ENCODE results near the gene IPO5. TPM values are rescaled to one million over a fixed set of nuclear protein-coding genes. Genes with fewer than 3 reads are reported as not detected.

The IPO5 gene
- total RNA-seq, 1 experiment from 2014 or later, result 46.3 TPM

- no peaks in the 10 kb centered on the region for H3K36me3 Mint-ChIP-seq (ENCODE audit: insufficient read depth, unreplicated experiment)
- H3K9me3 Mint-ChIP-seq (ENCODE audit: low read depth, unreplicated experiment), result no peaks in the 10 kb centered on the region
Measured at GRCh38 chr13:98014766-98015165, 61.3 kb downstream of the IPO5 start.

DNA sequence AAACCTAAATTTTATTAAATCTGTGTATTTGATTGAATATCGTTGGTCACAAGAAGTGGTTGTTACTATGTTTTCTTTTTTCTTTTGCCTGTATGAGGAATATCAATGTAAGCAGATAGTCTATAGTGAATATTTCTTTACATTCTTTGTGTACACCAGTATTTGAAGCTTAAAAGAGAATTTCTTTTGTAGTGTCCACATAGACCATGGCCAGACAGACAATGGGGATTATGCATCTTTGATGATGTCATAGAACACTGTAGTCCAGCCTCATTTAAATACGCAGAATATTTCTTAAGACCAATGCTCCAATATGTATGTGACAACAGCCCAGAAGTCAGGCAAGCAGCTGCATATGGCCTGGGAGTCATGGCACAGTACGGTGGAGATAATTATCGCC is 64.8 kb downstream of the IPO5 start:
- intact Hi-C loops (cut with micrococcal nuclease; ENCODE audit: unreplicated experiment), result no loop called here

More at GRCh38 chr13:98014766-98015165, 61.3 kb downstream of the IPO5 start:
- TF ChIP-seq CTCF (IDR thresholded peaks at IDR 0.05; ENCODE audit: unreplicated experiment), result no peak
- DNase-seq, result no peak
- CTCF ChIA-PET, result no interaction called here
- Mint-ChIP-seq H3K27ac (ENCODE audit: unreplicated experiment) (no peak overlapping the region), H3K4me1 (ENCODE audit: low read depth, unreplicated experiment) (no peaks in the 10 kb centered on the region), H3K4me3 (ENCODE audit: low read depth, unreplicated experiment) (no peak overlapping the region), H3K27me3 (ENCODE audit: unreplicated experiment) (no peaks in the 10 kb centered on the region)
- intact Hi-C loops (cut with micrococcal nuclease; ENCODE audit: unreplicated experiment), result no loop called here
- no TSS peak for BruUV-seq (replicated peaks)

DNA sequence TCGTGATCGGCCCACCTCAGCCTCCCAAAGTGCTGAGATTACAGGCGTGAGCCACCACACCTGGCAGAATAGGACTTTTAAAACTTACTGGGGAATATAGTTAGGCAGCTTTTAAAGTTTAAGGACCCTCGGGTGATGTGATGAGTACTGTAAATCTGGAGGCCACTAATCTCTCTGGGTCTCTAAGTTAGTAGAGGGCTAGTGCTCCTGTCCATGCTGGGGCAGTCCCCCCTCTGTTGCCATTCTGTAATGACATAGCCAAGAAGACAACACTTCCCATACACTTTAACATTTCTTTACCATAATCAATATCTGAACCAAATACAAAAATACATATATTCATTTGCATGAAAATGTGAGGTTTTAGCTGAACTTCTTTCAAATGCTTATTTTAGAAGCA is 65.7 kb downstream of the IPO5 start:
- no peaks in the 10 kb centered on the region for H3K36me3 Mint-ChIP-seq (ENCODE audit: insufficient read depth, unreplicated experiment)
- intact Hi-C loops (cut with micrococcal nuclease; ENCODE audit: unreplicated experiment), result no loop called here
- CTCF ChIA-PET, result no interaction called here
- H3K27me3 Mint-ChIP-seq (ENCODE audit: unreplicated experiment), result no peaks in the 10 kb centered on the region
- no peak for DNase-seq
- no TSS peak for BruUV-seq (replicated peaks)
- TF ChIP-seq CTCF (IDR thresholded peaks at IDR 0.05; ENCODE audit: unreplicated experiment), result no peak
- no peaks in the 10 kb centered on the region for H3K9me3 Mint-ChIP-seq (ENCODE audit: low read depth, unreplicated experiment)
- no peaks in the 10 kb centered on the region for H3K4me1 Mint-ChIP-seq (ENCODE audit: low read depth, unreplicated experiment)
- no peak overlapping the region for H3K4me3 Mint-ChIP-seq (ENCODE audit: low read depth, unreplicated experiment)
- H3K27ac Mint-ChIP-seq (ENCODE audit: unreplicated experiment), result no peak overlapping the region

More for the DNA sequence above, 64.8 kb downstream of the IPO5 start:
- BruUV-seq (replicated peaks), result no TSS peak
- TF ChIP-seq CTCF (IDR thresholded peaks at IDR 0.05; ENCODE audit: unreplicated experiment), result no peak
- CTCF ChIA-PET, result no interaction called here
- H3K9me3 Mint-ChIP-seq (ENCODE audit: low read depth, unreplicated experiment), result no peaks in the 10 kb centered on the region
- no peak overlapping the region for H3K4me3 Mint-ChIP-seq (ENCODE audit: low read depth, unreplicated experiment)
- no peak overlapping the region for H3K27ac Mint-ChIP-seq (ENCODE audit: unreplicated experiment)
- no peaks in the 10 kb centered on the region for H3K27me3 Mint-ChIP-seq (ENCODE audit: unreplicated experiment)
- no peaks in the 10 kb centered on the region for H3K36me3 Mint-ChIP-seq (ENCODE audit: insufficient read depth, unreplicated experiment)
- H3K4me1 Mint-ChIP-seq (ENCODE audit: low read depth, unreplicated experiment), result no peaks in the 10 kb centered on the region
- DNase-seq, result no peak

- no peak overlapping the region for H3K27ac Mint-ChIP-seq (ENCODE audit: unreplicated experiment)
- H3K36me3 Mint-ChIP-seq (ENCODE audit: insufficient read depth, unreplicated experiment), result no peaks in the 10 kb centered on the region
- CTCF ChIA-PET, result no interaction called here
Measured at GRCh38 chr13:98020271-98020670, 66.8 kb downstream of the IPO5 start.

More at GRCh38 chr13:98020271-98020670, 66.8 kb downstream of the IPO5 start:
- no peak overlapping the region for H3K4me3 Mint-ChIP-seq (ENCODE audit: low read depth, unreplicated experiment)
- H3K9me3 Mint-ChIP-seq (ENCODE audit: low read depth, unreplicated experiment), result no peaks in the 10 kb centered on the region
- BruUV-seq (replicated peaks), result no TSS peak
- intact Hi-C loops (cut with micrococcal nuclease; ENCODE audit: unreplicated experiment), result no loop called here
- no peaks in the 10 kb centered on the region for H3K27me3 Mint-ChIP-seq (ENCODE audit: unreplicated experiment)
- DNase-seq, result no peak
- TF ChIP-seq CTCF (IDR thresholded peaks at IDR 0.05; ENCODE audit: unreplicated experiment), result no peak
- no peaks in the 10 kb centered on the region for H3K4me1 Mint-ChIP-seq (ENCODE audit: low read depth, unreplicated experiment)

Data from Calu3 (cell line).